BE2C (cell line): ENCODE results near the gene ABI3. TPM values are rescaled to one million over a fixed set of nuclear protein-coding genes. Genes with fewer than 3 reads are reported as not detected.
"Not testable (repeated sequence)": the region's sequence is repeated elsewhere in the genome, so short reads cannot be mapped to it uniquely, and the experiment has no call there.

Experiments
- DNase-seq: peaks from one replicate; pipeline ENCODE4 v3.0.0-alpha.2; 2020
- H3K27me3 ChIP-seq: fragments of 250-450 bp; sonication (Bioruptor Pico); 2 replicates; pipeline ENCODE4 v1.5.1; 2020; ENCODE audit warnings: mild to moderate bottlenecking
- H3K36me3 ChIP-seq: fragments of 250-450 bp; sonication (Bioruptor Pico); 2 replicates; pipeline ENCODE4 v1.5.1; 2020; ENCODE audit warnings: mild to moderate bottlenecking
- H3K4me1 ChIP-seq: fragments of 250-450 bp; sonication (Bioruptor Pico); 2 replicates; pipeline ENCODE4 v1.5.1; 2020
- H3K4me3 ChIP-seq: 2 replicates; pipeline ENCODE4 v1.5.1; 2011; ENCODE audit warnings: low read depth, low read length
- H3K9me3 ChIP-seq: fragments of 250-450 bp; sonication (Bioruptor Pico); 2 replicates; pipeline ENCODE4 v1.5.1; 2020
- CTCF ChIP-seq: IDR thresholded peaks from 2 replicates; pipeline ENCODE4 v1.5.1; 2012; ENCODE audit warnings: mild to moderate bottlenecking, low read depth, low read length
- polyA plus RNA-seq: library from polyadenylated mRNA; unstranded; fragments of >200 nt; gene quantifications from one replicate; pipeline ENCODE4 v1.2.1, GENCODE V29; 2012; ENCODE audit warnings: low read depth, missing spikeins; ENCODE audit not compliant: insufficient read length, insufficient read depth

ABI3 gene
- polyA plus RNA-seq, result 0.68 TPM

GRCh38 chr17:49210158-49211029 is at the start of gene ABI3, which contains the start of gene GNGT2:
TSS of gene ABI3 (plus strand) at chr17:49210707. CDS start at chr17:49210725, 18 bp downstream.
TSS of gene GNGT2 (minus strand) at chr17:49210574. CDS start at chr17:49207422, 3,152 bp downstream.
- no peak within 1 kb of the TSS for H3K4me3 ChIP-seq
- DNase-seq, result no peak
- no peak for TF ChIP-seq CTCF
- H3K9me3 ChIP-seq, result no peaks in the 10 kb centered on the region; the same call in 1 of the 2 replicates
- H3K4me1 ChIP-seq, result no peaks in the 10 kb centered on the region
- no peaks in the 10 kb centered on the region for H3K36me3 ChIP-seq
- H3K27me3 ChIP-seq, result peaks cover 28% of the 10 kb centered on the region

- Histone ChIP-seq H3K4me1 (no peaks in the 10 kb centered on the region), H3K4me3 (no peak overlapping the region), H3K36me3 (no peaks in the 10 kb centered on the region), H3K27me3 (peaks cover 75% of the 10 kb centered on the region), H3K9me3 (0 out of 2 replicates have a peak, but pooled peaks cover 2% of the 10 kb centered on the region)
- no peak for TF ChIP-seq CTCF
- DNase-seq, result no peak
These were observed 47.6 kb upstream of the ABI3 start for GRCh38 chr17:49162866-49163265.

- peaks cover 80% of the 10 kb centered on the region for H3K27me3 ChIP-seq
- no peak overlapping the region for H3K4me3 ChIP-seq
- no peaks in the 10 kb centered on the region for H3K36me3 ChIP-seq
- no peaks in the 10 kb centered on the region for H3K4me1 ChIP-seq
- H3K9me3 ChIP-seq, result 0 out of 2 replicates have a peak, but pooled peaks cover 2% of the 10 kb centered on the region
- no peak for DNase-seq
- TF ChIP-seq CTCF, result no peak
These were observed 45.4 kb upstream of the ABI3 start for GRCh38 chr17:49165143-49165542.

- no peak for DNase-seq
- H3K27me3 ChIP-seq, result peaks cover 65% of the 10 kb centered on the region
- H3K4me1 ChIP-seq, result no peaks in the 10 kb centered on the region
- H3K4me3 ChIP-seq, result no peak overlapping the region
- H3K9me3 ChIP-seq, result 0 out of 2 replicates have a peak, but pooled peaks cover 2% of the 10 kb centered on the region
- TF ChIP-seq CTCF, result no peak
- H3K36me3 ChIP-seq, result no peaks in the 10 kb centered on the region
These were observed 41.8 kb upstream of the ABI3 start for GRCh38 chr17:49168706-49169105.

GRCh38 chr17:49170216-49170615 is 40.3 kb upstream of the ABI3 start:
- no peak for TF ChIP-seq CTCF
- Histone ChIP-seq H3K4me3 (no peak overlapping the region), H3K27me3 (peaks cover 54% of the 10 kb centered on the region), H3K9me3 (0 out of 2 replicates have a peak, but pooled peaks cover 2% of the 10 kb centered on the region), H3K36me3 (no peaks in the 10 kb centered on the region), H3K4me1 (no peaks in the 10 kb centered on the region)
- DNase-seq, result no peak

- not testable (repeated sequence) for H3K36me3 ChIP-seq, H3K4me1 ChIP-seq, H3K9me3 ChIP-seq, H3K4me3 ChIP-seq, DNase-seq
- peaks cover 56% of the 10 kb centered on the region for H3K27me3 ChIP-seq
These were observed 39.8 kb upstream of the ABI3 start for GRCh38 chr17:49170711-49171110.

- H3K4me1 ChIP-seq, H3K4me3 ChIP-seq, DNase-seq, H3K36me3 ChIP-seq, H3K9me3 ChIP-seq: not testable (repeated sequence)
- peaks cover 18% of the 10 kb centered on the region for H3K27me3 ChIP-seq
These were observed 34.5 kb upstream of the ABI3 start for GRCh38 chr17:49175978-49176377.
